Measurements from ENCODE around the gene WSB1. TPM values are rescaled to one million over a fixed set of nuclear protein-coding genes. Genes with fewer than 3 reads are reported as not detected.

WSB1 gene
- total RNA-seq, 1 experiment from 2014 or later, result 114 TPM

- Histone ChIP-seq H3K9me3 (ENCODE audit: low read depth, low read length, poor library complexity, severe bottlenecking) (no peaks in the 10 kb centered on the region), H3K4me1 (ENCODE audit: insufficient read depth, low read length, poor library complexity, severe bottlenecking) (peaks cover 16% of the 10 kb centered on the region), H3K27ac (ENCODE audit: low read depth, low read length, poor library complexity, severe bottlenecking) (no peak overlapping the region), H3K36me3 (ENCODE audit: insufficient read depth, low read length, poor library complexity, severe bottlenecking) (no peaks in the 10 kb centered on the region), H3K27me3 (replicated peaks; ENCODE audit: insufficient read depth, low read depth, low read length, poor library complexity) (no peaks in the 10 kb centered on the region), H3K4me3 (ENCODE audit: low read depth, low read length, poor library complexity, severe bottlenecking) (no peak overlapping the region)
- ChIA-PET CTCF (no interaction called here), POLR2A (ENCODE audit: low non-redundant PET) (no interaction called here)
- BruUV-seq (replicated peaks), result no TSS peak
- no peak for DNase-seq (ENCODE audit: low spot score)
- TF ChIP-seq EZH2 (IDR thresholded peaks at IDR 0.05; ENCODE audit: borderline replicate concordance, low read depth, low read length, poor library complexity, severe bottlenecking), result no peak
- no peak for TF ChIP-seq CTCF (conservative IDR thresholded peaks at IDR 0.05; ENCODE audit: low read depth, low read length)
- intact Hi-C loops (cut with micrococcal nuclease; ENCODE audit: unreplicated experiment), result no loop called here
Measured at GRCh38 chr17:27349540-27350021, 55.7 kb downstream of the WSB1 start.

GRCh38 chr17:27351759-27352158 is 57.8 kb downstream of the WSB1 start:
- peaks cover 26% of the 10 kb centered on the region for H3K4me1 ChIP-seq (ENCODE audit: insufficient read depth, low read length, poor library complexity, severe bottlenecking)
- no peaks in the 10 kb centered on the region for H3K9me3 ChIP-seq (ENCODE audit: low read depth, low read length, poor library complexity, severe bottlenecking)
- BruUV-seq (replicated peaks), result no TSS peak
- no peak for DNase-seq (ENCODE audit: low spot score)
- no peaks in the 10 kb centered on the region for H3K27me3 ChIP-seq (replicated peaks; ENCODE audit: insufficient read depth, low read depth, low read length, poor library complexity)
- H3K36me3 ChIP-seq (ENCODE audit: insufficient read depth, low read length, poor library complexity, severe bottlenecking), result no peaks in the 10 kb centered on the region
- ChIA-PET CTCF (no interaction called here), POLR2A (ENCODE audit: low non-redundant PET) (no interaction called here)
- intact Hi-C loops (cut with micrococcal nuclease; ENCODE audit: unreplicated experiment), result no loop called here
- TF ChIP-seq CTCF (conservative IDR thresholded peaks at IDR 0.05; ENCODE audit: low read depth, low read length), result no peak
- TF ChIP-seq EZH2 (IDR thresholded peaks at IDR 0.05; ENCODE audit: borderline replicate concordance, low read depth, low read length, poor library complexity, severe bottlenecking), result no peak
- no peak overlapping the region for H3K27ac ChIP-seq (ENCODE audit: low read depth, low read length, poor library complexity, severe bottlenecking)
- no peak overlapping the region for H3K4me3 ChIP-seq (ENCODE audit: low read depth, low read length, poor library complexity, severe bottlenecking)

GRCh38 chr17:27352448-27353032 is 58.6 kb downstream of the WSB1 start:
- no peaks in the 10 kb centered on the region for H3K9me3 ChIP-seq (ENCODE audit: low read depth, low read length, poor library complexity, severe bottlenecking)
- no peaks in the 10 kb centered on the region for H3K36me3 ChIP-seq (ENCODE audit: insufficient read depth, low read length, poor library complexity, severe bottlenecking)
- ChIA-PET CTCF (interaction anchor here (0.5 kb wide), 1 partner anchor 58 kb away, joined by 4 read pairs; no protein-coding TSS in a partner anchor), POLR2A (ENCODE audit: low non-redundant PET) (no interaction called here)
- BruUV-seq (replicated peaks), result no TSS peak
- no peaks in the 10 kb centered on the region for H3K27me3 ChIP-seq (replicated peaks; ENCODE audit: insufficient read depth, low read depth, low read length, poor library complexity)
- DNase-seq (ENCODE audit: low spot score), result no peak
- TF ChIP-seq CTCF (conservative IDR thresholded peaks at IDR 0.05; ENCODE audit: low read depth, low read length), result no peak
- TF ChIP-seq EZH2 (IDR thresholded peaks at IDR 0.05; ENCODE audit: borderline replicate concordance, low read depth, low read length, poor library complexity, severe bottlenecking), result no peak
- peak overlapping the region; percentile 46 for H3K4me3 ChIP-seq (ENCODE audit: low read depth, low read length, poor library complexity, severe bottlenecking)
- intact Hi-C loops (cut with micrococcal nuclease; ENCODE audit: unreplicated experiment), result no loop called here
- peaks cover 26% of the 10 kb centered on the region for H3K4me1 ChIP-seq (ENCODE audit: insufficient read depth, low read length, poor library complexity, severe bottlenecking)
- H3K27ac ChIP-seq (ENCODE audit: low read depth, low read length, poor library complexity, severe bottlenecking), result peak overlapping the region; percentile 84

Measured in A673 (cell line).